Measurements from ENCODE around the gene TOR1AIP1. TPM values are rescaled to one million over a fixed set of nuclear protein-coding genes. Genes with fewer than 3 reads are reported as not detected.

TOR1AIP1 gene
- total RNA-seq, 1 experiment from 2014 or later = 23.5 TPM

DNA sequence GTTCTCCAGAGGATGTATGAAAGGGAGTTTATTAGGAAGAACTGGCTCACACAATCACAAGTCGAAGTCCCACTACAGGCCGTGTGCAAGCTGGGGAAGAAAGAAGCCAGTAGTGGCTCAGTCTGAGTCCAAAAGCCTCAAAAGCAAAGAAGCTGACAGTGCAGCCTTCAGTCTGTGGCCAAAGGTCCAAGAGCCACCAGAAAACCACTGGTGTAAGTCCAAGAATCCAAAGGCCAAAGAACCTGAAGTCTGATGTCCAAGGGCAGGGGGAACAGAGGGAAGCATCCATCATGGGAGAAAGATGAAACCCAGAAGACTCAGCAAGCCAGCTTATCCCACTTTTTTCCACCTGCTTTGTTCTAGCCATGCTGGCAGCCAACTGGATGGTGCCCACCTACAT, 51.1 kb downstream of the TOR1AIP1 start:
- no peaks in the 10 kb centered on the region for H3K36me3 ChIP-seq (ENCODE audit: low read depth)
- TF ChIP-seq, protein P1, sequence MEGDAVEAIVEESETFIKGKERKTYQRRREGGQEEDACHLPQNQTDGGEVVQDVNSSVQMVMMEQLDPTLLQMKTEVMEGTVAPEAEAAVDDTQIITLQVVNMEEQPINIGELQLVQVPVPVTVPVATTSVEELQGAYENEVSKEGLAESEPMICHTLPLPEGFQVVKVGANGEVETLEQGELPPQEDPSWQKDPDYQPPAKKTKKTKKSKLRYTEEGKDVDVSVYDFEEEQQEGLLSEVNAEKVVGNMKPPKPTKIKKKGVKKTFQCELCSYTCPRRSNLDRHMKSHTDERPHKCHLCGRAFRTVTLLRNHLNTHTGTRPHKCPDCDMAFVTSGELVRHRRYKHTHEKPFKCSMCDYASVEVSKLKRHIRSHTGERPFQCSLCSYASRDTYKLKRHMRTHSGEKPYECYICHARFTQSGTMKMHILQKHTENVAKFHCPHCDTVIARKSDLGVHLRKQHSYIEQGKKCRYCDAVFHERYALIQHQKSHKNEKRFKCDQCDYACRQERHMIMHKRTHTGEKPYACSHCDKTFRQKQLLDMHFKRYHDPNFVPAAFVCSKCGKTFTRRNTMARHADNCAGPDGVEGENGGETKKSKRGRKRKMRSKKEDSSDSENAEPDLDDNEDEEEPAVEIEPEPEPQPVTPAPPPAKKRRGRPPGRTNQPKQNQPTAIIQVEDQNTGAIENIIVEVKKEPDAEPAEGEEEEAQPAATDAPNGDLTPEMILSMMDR (conservative IDR thresholded peaks at IDR 0.05) = no peak
- TF ChIP-seq EZH2 (IDR thresholded peaks at IDR 0.05; ENCODE audit: low read depth) = no peak
- no peaks in the 10 kb centered on the region for H3K9me2 ChIP-seq (ENCODE audit: insufficient read depth)
- no peaks in the 10 kb centered on the region for H3K27me3 ChIP-seq (ENCODE audit: insufficient read depth, low read depth)
- intact Hi-C loops (cut with micrococcal nuclease; ENCODE audit: unreplicated experiment) = no loop called here
- no peaks in the 10 kb centered on the region for H3K9me3 ChIP-seq (ENCODE audit: insufficient read depth, low read depth)
- H3K27ac ChIP-seq = no peak overlapping the region
- peaks cover 7% of the 10 kb centered on the region; the same call in 1 of the 2 replicates for H3K4me1 ChIP-seq (replicated peaks; ENCODE audit: insufficient read depth)
- ChIA-PET CTCF (no interaction called here), POLR2A (ENCODE audit: unreplicated experiment) (no interaction called here)
- DNase-seq = no peak
- H3F3A ChIP-seq (ENCODE audit: insufficient read depth, low read depth) = peaks cover 4% of the 10 kb centered on the region; the same call in 1 of the 2 replicates
- H3K79me2 ChIP-seq (ENCODE audit: low read depth) = no peaks in the 10 kb centered on the region
- BruUV-seq (replicated peaks) = no TSS peak
- no peak overlapping the region for H2AFZ ChIP-seq
- no peak overlapping the region for H3K4me2 ChIP-seq
- H4K20me1 ChIP-seq (ENCODE audit: insufficient read depth) = no peaks in the 10 kb centered on the region
- no peak overlapping the region for H3K4me3 ChIP-seq

DNA sequence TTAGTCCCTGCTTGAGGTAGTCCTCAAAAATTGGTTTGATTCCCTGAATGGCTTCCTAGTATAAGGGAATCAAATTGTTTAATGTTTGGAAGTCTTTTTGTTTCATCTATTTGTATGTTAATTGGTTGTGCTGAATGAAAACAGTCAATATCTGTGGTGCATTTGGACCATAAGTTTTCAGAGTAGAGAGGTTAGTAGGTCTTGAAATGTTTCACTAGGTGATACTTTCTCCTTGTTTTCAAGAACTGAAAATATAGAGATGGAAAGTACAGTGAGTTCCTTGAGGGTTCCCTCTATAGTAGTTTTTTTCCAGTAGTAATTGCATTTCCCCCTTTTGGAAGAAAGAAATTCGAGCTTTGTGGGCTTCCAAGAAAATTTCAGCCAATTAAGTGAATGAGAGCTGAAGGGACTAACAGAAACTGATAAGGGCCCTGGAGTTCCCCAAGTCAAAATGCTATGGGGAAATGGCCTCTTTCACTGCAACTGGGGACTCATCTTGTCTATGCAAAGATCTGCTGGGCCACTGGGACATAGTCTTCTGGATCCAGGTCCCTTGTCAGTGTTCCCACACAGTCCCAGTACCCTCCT, 53.9 kb downstream of the TOR1AIP1 start:
- POLR2A ChIA-PET (ENCODE audit: unreplicated experiment) = no interaction called here
- intact Hi-C loops (cut with micrococcal nuclease; ENCODE audit: unreplicated experiment) = no loop called here

DNA sequence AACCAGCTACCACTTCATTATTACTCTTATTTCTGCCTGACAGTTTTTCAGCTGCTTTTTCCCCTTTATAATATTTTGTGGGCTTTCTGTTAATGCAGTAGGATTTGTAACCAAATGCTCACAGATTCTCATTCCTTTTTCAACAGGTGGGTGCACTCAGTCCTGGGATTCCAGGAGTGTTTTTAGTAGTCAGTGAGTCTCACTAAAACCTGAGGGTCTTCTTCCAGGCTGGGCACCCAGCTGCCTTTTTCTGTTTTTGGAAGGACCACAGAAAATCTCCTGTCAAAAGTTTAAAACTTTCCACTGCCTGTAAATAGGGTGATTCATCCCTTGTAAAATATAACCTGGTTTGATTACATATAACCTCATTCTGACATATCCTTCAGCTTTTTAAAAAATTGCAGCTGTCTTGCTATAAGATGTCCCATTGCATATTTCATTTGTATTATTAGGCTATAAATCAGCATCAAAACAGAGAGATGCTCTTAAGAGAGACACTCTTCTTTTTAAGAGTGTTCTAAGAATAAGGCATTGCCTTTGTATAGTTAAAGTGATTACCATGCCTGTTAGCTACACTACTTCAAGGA, 55.7 kb downstream of the TOR1AIP1 start:
- no peaks in the 10 kb centered on the region for H3K9me2 ChIP-seq (ENCODE audit: insufficient read depth)
- H3K4me3 ChIP-seq = no peak overlapping the region
- no peaks in the 10 kb centered on the region for H3K36me3 ChIP-seq (ENCODE audit: low read depth)
- intact Hi-C loops (cut with micrococcal nuclease; ENCODE audit: unreplicated experiment) = no loop called here
- H3K9me3 ChIP-seq (ENCODE audit: insufficient read depth, low read depth) = no peaks in the 10 kb centered on the region
- peaks cover 4% of the 10 kb centered on the region; the same call in 1 of the 2 replicates for H3F3A ChIP-seq (ENCODE audit: insufficient read depth, low read depth)
- H3K27ac ChIP-seq = no peak overlapping the region
- no peak for DNase-seq
- CTCF ChIA-PET = no interaction called here
- POLR2A ChIA-PET (ENCODE audit: unreplicated experiment) = interaction anchor here (0.5 kb wide), 1 partner anchor 70 kb away, joined by 10 read pairs; no protein-coding TSS in a partner anchor
- H3K4me1 ChIP-seq (replicated peaks; ENCODE audit: insufficient read depth) = peaks cover 7% of the 10 kb centered on the region; the same call in 1 of the 2 replicates
- no peaks in the 10 kb centered on the region for H3K27me3 ChIP-seq (ENCODE audit: insufficient read depth, low read depth)
- TF ChIP-seq EZH2 (IDR thresholded peaks at IDR 0.05; ENCODE audit: low read depth) = no peak
- TF ChIP-seq, protein P1 (conservative IDR thresholded peaks at IDR 0.05) = no peak
- H3K4me2 ChIP-seq = no peak overlapping the region
- H2AFZ ChIP-seq = no peak overlapping the region
- no peaks in the 10 kb centered on the region for H3K79me2 ChIP-seq (ENCODE audit: low read depth)
- no peaks in the 10 kb centered on the region for H4K20me1 ChIP-seq (ENCODE audit: insufficient read depth)
- BruUV-seq (replicated peaks) = no TSS peak

More for the DNA sequence above, 53.9 kb downstream of the TOR1AIP1 start:
- Histone ChIP-seq H3K79me2 (ENCODE audit: low read depth) (no peaks in the 10 kb centered on the region), H2AFZ (no peak overlapping the region), H4K20me1 (ENCODE audit: insufficient read depth) (no peaks in the 10 kb centered on the region), H3K4me1 (replicated peaks; ENCODE audit: insufficient read depth) (peaks cover 7% of the 10 kb centered on the region; the same call in 1 of the 2 replicates), H3F3A (ENCODE audit: insufficient read depth, low read depth) (peaks cover 4% of the 10 kb centered on the region; the same call in 1 of the 2 replicates), H3K4me3 (no peak overlapping the region), H3K4me2 (no peak overlapping the region), H3K9me2 (ENCODE audit: insufficient read depth) (no peaks in the 10 kb centered on the region), H3K36me3 (ENCODE audit: low read depth) (no peaks in the 10 kb centered on the region), H3K27ac (no peak overlapping the region), H3K9me3 (ENCODE audit: insufficient read depth, low read depth) (no peaks in the 10 kb centered on the region), H3K27me3 (ENCODE audit: insufficient read depth, low read depth) (no peaks in the 10 kb centered on the region)
- no peak for TF ChIP-seq EZH2 (IDR thresholded peaks at IDR 0.05; ENCODE audit: low read depth)
- TF ChIP-seq, protein P1 (conservative IDR thresholded peaks at IDR 0.05) = no peak
- BruUV-seq (replicated peaks) = no TSS peak
- CTCF ChIA-PET = no interaction called here
- no peak for DNase-seq
